Effector memory CD8-positive, alpha-beta T cell (primary cell): Measurements from ENCODE around the gene IQGAP1.
"Not testable (repeated sequence)": the region's sequence is repeated elsewhere in the genome, so short reads cannot be mapped to it uniquely, and the experiment has no call there.

Experiments
- ATAC-seq: fragments of 150-1000 bp; cut with Tn5 transposase; replicated peaks from 2 replicates; pipeline ENCODE4 v1.10.0; 2021; ENCODE audit warnings: mild to moderate bottlenecking, moderate library complexity
- DNase-seq, 3 experiments: peaks; one replicate each; pipeline ENCODE4 v3.0.0; 2021
- H3K27ac Mint-ChIP-seq, 2 donors: one replicate each; pipeline ENCODE4 v1.8.0; 2022; ENCODE audit warnings: mild to moderate bottlenecking in 2 of 2, mixed read lengths in 2 of 2, moderate library complexity in 2 of 2
- H3K27me3 Mint-ChIP-seq, 2 donors: one replicate each; pipeline ENCODE4 v1.8.0; 2022; ENCODE audit warnings: mixed read lengths in 2 of 2
- H3K36me3 Mint-ChIP-seq: one replicate; pipeline ENCODE4 v1.8.0; 2022; ENCODE audit warnings: mild to moderate bottlenecking, moderate library complexity, mixed read lengths; ENCODE audit not compliant: insufficient read depth
- H3K4me1 Mint-ChIP-seq, 2 donors: one replicate each; pipeline ENCODE4 v1.8.0; 2022; ENCODE audit warnings: low read depth in 2 of 2, mixed read lengths in 2 of 2
- H3K4me3 Mint-ChIP-seq, 2 donors: one replicate each; pipeline ENCODE4 v1.8.0; 2022; ENCODE audit warnings: mild to moderate bottlenecking in 2 of 2, mixed read lengths in 2 of 2, moderate library complexity in 2 of 2
- H3K9me3 Mint-ChIP-seq, 2 donors: one replicate each; pipeline ENCODE4 v1.8.0; 2022; ENCODE audit warnings: mixed read lengths in 2 of 2

Gene IQGAP1

GRCh38 chr15:90497376-90497775, 109.3 kb downstream of the IQGAP1 start:
- no peak for ATAC-seq
- Mint-ChIP-seq H3K9me3 (no peaks in the 10 kb centered on the region), H3K4me3 (no peak overlapping the region), H3K27ac (peak overlapping the region in 1 of 2 donors; percentile 68), H3K4me1 (peaks cover 3 to 4% of the 10 kb centered on the region in 2 donors), H3K27me3 (no peaks in the 10 kb centered on the region), H3K36me3 (peaks cover 96% of the 10 kb centered on the region)
- no peak for DNase-seq

GRCh38 chr15:90497912-90498311, 109.9 kb downstream of the IQGAP1 start:
- DNase-seq (no peak), ATAC-seq (no peak)
- Mint-ChIP-seq H3K4me3 (no peak overlapping the region), H3K9me3 (no peaks in the 10 kb centered on the region), H3K36me3 (peaks cover 91% of the 10 kb centered on the region), H3K4me1 (peaks cover 3 to 4% of the 10 kb centered on the region in 2 donors), H3K27me3 (no peaks in the 10 kb centered on the region), H3K27ac (no peak overlapping the region)

DNA sequence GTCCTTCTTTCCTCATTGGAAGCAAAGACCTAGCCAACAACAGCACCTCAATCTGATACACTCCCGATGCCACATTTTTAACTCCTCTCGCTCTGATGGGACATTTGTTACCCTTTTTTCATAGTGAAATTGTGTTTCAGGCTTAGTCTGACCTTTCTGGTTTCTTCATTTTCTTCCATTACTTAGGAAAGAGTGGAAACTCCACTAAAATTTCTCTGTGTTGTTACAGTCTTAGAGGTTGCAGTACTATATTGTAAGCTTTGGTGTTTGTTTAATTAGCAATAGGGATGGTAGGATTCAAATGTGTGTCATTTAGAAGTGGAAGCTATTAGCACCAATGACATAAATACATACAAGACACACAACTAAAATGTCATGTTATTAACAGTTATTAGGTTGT, 112.1 kb downstream of the IQGAP1 start:
- Mint-ChIP-seq H3K4me1 (peaks cover 0 to 3% of the 10 kb centered on the region in 2 donors), H3K36me3 (peaks cover 70% of the 10 kb centered on the region), H3K9me3 (no peaks in the 10 kb centered on the region), H3K27ac (peak overlapping the region; percentile 11 to 61), H3K4me3 (no peak overlapping the region), H3K27me3 (no peaks in the 10 kb centered on the region)
- no peak for DNase-seq
- no peak for ATAC-seq

GRCh38 chr15:90501898-90502297, 113.9 kb downstream of the IQGAP1 start:
- H3K36me3 Mint-ChIP-seq, result peaks cover 52% of the 10 kb centered on the region
- no peak overlapping the region for H3K27ac Mint-ChIP-seq
- ATAC-seq, result no peak
- H3K27me3 Mint-ChIP-seq, result no peaks in the 10 kb centered on the region
- no peak for DNase-seq
- no peaks in the 10 kb centered on the region for H3K9me3 Mint-ChIP-seq
- peaks cover 0 to 3% of the 10 kb centered on the region in 2 donors for H3K4me1 Mint-ChIP-seq
- no peak overlapping the region for H3K4me3 Mint-ChIP-seq

- not testable (repeated sequence) for H3K36me3 Mint-ChIP-seq, ATAC-seq, H3K27me3 Mint-ChIP-seq, H3K9me3 Mint-ChIP-seq, H3K4me3 Mint-ChIP-seq, DNase-seq, H3K4me1 Mint-ChIP-seq, H3K27ac Mint-ChIP-seq
These were observed 122.7 kb downstream of the IQGAP1 start for GRCh38 chr15:90510781-90511180.

- not testable (repeated sequence) for ATAC-seq, H3K9me3 Mint-ChIP-seq
- peak overlapping the region; percentile 30 to 68 for H3K4me3 Mint-ChIP-seq
These were observed 123.2 kb downstream of the IQGAP1 start for GRCh38 chr15:90511211-90511618.

GRCh38 chr15:90512276-90512675, 124.2 kb downstream of the IQGAP1 start:
- Mint-ChIP-seq H3K27ac (no peak overlapping the region), H3K4me1 (peaks cover 5 to 9% of the 10 kb centered on the region in 2 donors), H3K4me3 (no peak overlapping the region), H3K9me3 (no peaks in the 10 kb centered on the region), H3K27me3 (no peaks in the 10 kb centered on the region), H3K36me3 (peaks cover 6% of the 10 kb centered on the region)
- DNase-seq (no peak), ATAC-seq (no peak)

More at GRCh38 chr15:90511211-90511618, 123.2 kb downstream of the IQGAP1 start:
- not testable (repeated sequence) for H3K36me3 Mint-ChIP-seq, H3K27me3 Mint-ChIP-seq, H3K4me1 Mint-ChIP-seq
- peak in 1 of 3 experiments; percentile 5 for DNase-seq
- peak overlapping the region in 1 of 2 donors; percentile 12 for H3K27ac Mint-ChIP-seq

GRCh38 chr15:90512981-90513380, 124.9 kb downstream of the IQGAP1 start:
- Mint-ChIP-seq H3K9me3 (no peaks in the 10 kb centered on the region), H3K27me3 (no peaks in the 10 kb centered on the region), H3K27ac (no peak overlapping the region), H3K4me1 (peaks cover 5 to 9% of the 10 kb centered on the region in 2 donors), H3K36me3 (peaks cover 6% of the 10 kb centered on the region), H3K4me3 (no peak overlapping the region)
- DNase-seq, result no peak
- no peak for ATAC-seq

GRCh38 chr15:90513448-90513847, 125.4 kb downstream of the IQGAP1 start:
- Mint-ChIP-seq H3K27me3 (no peaks in the 10 kb centered on the region), H3K27ac (no peak overlapping the region), H3K36me3 (peaks cover 6% of the 10 kb centered on the region), H3K4me1 (peaks cover 5 to 9% of the 10 kb centered on the region in 2 donors), H3K9me3 (no peaks in the 10 kb centered on the region), H3K4me3 (no peak overlapping the region)
- DNase-seq (no peak), ATAC-seq (no peak)

GRCh38 chr15:90513893-90514292, 125.9 kb downstream of the IQGAP1 start:
- H3K4me3 Mint-ChIP-seq, H3K27me3 Mint-ChIP-seq, H3K36me3 Mint-ChIP-seq, DNase-seq, H3K9me3 Mint-ChIP-seq, ATAC-seq, H3K4me1 Mint-ChIP-seq, H3K27ac Mint-ChIP-seq: not testable (repeated sequence)

DNA sequence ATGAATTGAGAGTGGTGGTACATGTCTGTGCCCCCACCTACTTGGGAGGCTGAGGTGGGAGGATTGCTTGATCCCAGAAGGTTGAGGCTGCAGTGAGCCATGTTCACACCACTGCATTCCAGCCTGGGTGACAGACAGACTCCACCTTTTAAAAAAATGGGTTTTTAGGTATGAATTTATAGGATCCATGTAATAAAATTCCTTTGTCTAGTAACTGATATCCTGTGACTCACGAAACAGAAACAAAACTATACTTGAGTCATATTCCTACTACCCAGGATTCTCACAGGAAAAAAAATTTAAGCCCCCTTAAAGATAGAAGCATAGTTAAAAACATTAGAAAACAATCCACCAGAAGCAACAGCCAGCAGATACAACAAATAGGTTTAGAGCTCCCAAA, 131.6 kb downstream of the IQGAP1 start:
- H3K36me3 Mint-ChIP-seq, result no peaks in the 10 kb centered on the region
- no peak for DNase-seq
- no peak overlapping the region for H3K4me3 Mint-ChIP-seq
- no peaks in the 10 kb centered on the region for H3K4me1 Mint-ChIP-seq
- H3K27ac Mint-ChIP-seq, result no peak overlapping the region
- ATAC-seq, result no peak
- no peaks in the 10 kb centered on the region for H3K27me3 Mint-ChIP-seq
- no peaks in the 10 kb centered on the region for H3K9me3 Mint-ChIP-seq

GRCh38 chr15:90520365-90520764, 132.3 kb downstream of the IQGAP1 start:
- Mint-ChIP-seq H3K4me3 (no peak overlapping the region), H3K36me3 (no peaks in the 10 kb centered on the region), H3K27me3 (no peaks in the 10 kb centered on the region), H3K4me1 (no peaks in the 10 kb centered on the region), H3K9me3 (no peaks in the 10 kb centered on the region), H3K27ac (no peak overlapping the region)
- ATAC-seq (no peak), DNase-seq (no peak)

DNA sequence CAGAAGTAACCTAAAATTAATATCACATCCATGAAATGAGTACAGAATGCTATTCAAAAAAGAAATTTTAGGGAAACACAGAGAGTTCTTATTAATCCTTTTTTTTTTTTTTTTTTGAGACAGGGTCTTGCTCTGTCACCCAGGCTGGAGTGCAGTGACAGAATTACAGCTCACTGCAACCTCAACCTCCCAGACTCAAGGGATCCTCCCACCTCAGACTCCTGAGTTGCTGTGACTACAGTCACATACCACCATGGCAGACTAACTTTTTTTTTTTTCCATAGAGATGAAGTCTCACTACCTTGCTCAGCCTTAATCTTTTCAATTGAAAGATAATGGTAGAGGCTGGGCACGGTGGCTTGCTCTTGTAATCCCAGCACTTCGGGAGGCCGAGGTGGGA, 135.3 kb downstream of the IQGAP1 start:
- DNase-seq (no peak), ATAC-seq (no peak)
- H3K36me3 Mint-ChIP-seq, result peaks cover 2% of the 10 kb centered on the region
- no peaks in the 10 kb centered on the region for H3K9me3 Mint-ChIP-seq
- H3K27ac Mint-ChIP-seq, result peak overlapping the region in 1 of 2 donors; percentile 32
- no peaks in the 10 kb centered on the region for H3K4me1 Mint-ChIP-seq
- no peak overlapping the region for H3K4me3 Mint-ChIP-seq
- no peaks in the 10 kb centered on the region for H3K27me3 Mint-ChIP-seq

DNA sequence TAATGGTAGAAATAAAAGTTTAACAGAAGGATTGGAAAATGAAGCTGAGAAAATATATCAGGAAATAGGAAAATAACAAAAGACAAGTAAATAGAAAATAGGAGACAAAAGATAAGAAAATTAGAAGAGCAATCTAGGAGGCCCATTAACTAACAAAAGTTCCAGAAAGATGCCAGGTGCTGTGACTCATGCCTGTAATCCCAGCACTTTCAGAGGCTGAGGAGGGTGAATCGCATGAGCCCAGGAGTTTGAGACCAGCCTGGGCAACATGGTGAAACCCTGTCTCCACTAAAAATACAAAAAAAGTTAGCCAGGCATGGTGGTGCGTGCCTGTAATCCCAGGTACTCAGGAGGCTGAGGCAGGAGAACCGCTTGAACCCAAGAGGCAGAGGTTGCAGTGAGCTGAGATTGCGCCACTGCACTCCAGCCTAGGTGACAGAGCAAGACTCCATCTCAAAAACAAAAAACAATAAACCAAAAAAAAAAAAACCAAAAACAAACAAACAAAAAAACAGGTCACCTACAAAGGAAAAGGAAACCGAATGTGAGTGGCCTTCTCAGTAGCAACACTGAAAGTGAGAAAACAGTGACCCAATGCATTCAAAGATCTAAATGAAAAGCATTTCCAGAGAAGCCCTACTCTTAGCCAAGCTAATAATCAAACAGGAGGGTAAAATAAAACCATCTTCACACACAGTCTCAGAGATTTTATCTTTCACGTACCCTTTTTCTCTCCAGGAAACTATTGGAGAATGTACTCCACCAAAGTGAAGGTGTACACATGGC, 136.2 kb downstream of the IQGAP1 start:
- not testable (repeated sequence) for H3K9me3 Mint-ChIP-seq, ATAC-seq, H3K4me1 Mint-ChIP-seq, DNase-seq, H3K27me3 Mint-ChIP-seq, H3K4me3 Mint-ChIP-seq, H3K27ac Mint-ChIP-seq, H3K36me3 Mint-ChIP-seq
